Measurements from ENCODE around the gene CCDC57.

CCDC57 gene

DNA sequence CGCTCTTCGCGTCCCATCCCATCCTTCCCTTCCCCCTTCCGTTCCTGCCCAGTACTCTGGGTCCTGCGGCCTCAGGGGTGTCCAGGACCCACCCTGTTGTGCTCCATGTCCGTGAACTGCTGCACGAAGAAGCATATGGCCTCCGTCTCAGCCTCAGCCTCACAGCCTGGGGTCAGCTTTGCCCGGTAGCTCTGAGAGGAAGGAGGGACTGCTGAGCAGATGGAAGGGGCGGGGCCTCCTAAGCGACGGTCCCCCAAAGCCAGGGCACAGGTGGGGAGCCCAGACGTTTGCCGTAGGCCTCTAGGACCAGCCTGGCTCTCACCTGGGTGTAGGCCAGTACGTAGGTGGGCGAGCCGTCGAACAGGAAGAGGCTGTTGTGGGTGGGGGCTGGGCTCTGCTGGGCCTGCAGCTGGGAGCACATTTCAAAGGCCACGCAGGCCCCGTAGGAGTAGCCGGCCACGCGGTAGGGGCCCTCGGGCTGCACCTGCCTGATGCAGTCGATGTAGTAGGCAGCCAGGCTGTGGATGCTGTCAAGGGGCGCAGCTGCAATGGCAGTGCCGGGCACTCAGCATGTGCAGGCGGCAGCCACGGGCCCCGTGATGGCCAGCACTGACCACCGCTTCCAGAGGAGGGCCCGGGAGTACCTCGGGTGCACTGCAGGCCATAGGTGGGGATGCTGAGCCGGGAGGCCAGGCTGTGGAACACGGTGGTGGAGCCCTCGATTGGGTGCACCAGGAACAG lies 132.4 kb downstream of the CCDC57 start:
- no peak for DNase-seq (ENCODE audit: low read depth)

GRCh38 chr17:82079001-82079677 lies 133.5 kb downstream of the CCDC57 start:
- no peak for DNase-seq (ENCODE audit: low read depth)

DNA sequence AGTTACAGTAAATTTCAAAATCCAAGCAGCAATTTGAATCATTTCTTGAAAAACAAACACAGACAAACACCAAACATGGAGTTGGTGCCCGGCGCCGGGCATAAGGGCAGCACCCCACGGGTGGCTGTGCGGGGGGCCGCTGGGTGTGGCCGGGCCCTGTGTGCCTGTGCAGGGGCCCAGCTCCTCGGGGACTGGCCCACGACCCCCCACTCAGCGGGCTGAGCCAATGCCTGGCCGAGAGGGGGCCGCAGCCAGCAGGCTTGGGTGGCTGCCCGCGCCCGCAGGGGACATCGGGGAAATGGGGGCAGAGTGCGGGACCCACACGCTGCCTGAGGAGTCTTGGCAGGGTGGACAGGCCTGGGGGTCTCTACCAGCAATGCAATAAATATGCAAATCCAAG lies 134.2 kb downstream of the CCDC57 start:
- DNase-seq (ENCODE audit: low read depth) = no peak

DNA sequence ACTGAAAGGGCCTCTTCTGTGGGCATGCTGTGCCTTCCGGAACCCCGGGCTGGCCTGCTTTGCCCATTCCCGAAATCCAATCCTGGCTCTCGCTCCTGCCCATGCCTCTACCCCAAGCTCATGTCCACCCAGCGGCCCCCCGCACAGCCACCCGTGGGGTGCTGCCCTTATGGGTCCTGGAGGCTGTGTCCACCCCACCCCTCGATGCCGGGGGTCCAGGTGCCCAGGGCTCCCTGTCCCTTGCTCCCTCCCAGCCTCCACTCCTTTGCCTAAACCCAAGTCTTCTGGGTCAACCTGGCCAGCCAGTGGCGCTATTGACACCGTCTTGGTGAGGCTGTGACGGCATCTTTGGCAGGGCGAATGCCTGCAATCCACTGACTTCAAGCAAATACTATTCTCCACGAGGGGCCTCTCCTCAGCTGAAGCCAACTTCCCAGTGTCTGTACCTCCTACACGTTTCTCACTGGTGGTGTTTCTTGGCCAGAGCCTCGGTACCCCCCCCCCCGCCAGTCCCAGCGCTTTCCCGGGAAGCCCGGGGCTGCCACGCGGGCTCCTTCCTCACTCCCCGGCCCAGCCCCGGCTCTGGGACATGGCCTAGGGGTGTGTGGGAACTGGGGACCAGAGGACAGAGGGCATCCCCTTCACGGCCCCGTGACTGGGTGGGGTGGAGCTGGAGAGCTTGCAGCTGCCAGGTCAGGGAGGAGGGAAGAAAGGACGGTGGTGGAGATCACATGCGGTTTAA lies 134.9 kb downstream of the CCDC57 start:
- DNase-seq (ENCODE audit: low read depth) = no peak

DNA sequence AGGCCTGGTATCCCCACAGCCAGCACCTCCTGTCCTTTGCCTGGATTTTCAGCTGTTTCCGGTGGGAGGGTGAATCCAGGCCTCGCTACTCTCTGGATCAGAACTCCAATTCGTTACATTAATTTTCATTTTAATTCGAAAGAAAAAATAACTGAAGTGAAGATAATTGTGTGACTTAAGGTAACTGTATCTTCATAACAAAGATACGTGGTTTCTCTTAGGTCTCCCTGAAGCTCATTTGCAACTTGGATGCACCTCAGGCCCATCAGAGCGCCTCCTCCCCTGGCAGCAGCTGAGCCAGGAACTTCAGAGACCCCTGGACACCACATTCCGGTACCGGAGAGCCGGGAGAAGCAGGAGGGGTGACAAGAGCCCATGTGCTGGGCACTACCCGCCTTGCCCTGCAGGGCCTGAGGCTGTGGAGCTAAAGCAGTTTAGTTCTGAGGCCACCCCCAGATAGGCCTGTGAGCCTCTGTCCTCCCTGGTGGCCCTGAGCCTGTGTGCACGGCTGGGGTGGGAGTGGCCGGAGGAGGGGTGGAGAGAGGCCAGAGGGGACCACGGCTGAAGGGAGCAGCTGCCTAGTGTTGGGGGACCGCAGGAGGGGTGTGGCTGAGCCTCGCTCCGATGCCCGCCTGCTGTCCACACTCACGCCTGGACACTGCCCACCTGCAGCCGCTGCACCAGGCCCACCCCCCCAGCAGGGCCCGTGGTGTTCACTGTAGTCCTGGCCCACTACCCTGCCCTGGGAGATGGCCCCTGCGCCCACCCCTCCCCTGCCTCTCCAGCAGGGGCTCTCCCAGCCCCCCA lies 135.7 kb downstream of the CCDC57 start:
- no peak for DNase-seq (ENCODE audit: low read depth)

DNA sequence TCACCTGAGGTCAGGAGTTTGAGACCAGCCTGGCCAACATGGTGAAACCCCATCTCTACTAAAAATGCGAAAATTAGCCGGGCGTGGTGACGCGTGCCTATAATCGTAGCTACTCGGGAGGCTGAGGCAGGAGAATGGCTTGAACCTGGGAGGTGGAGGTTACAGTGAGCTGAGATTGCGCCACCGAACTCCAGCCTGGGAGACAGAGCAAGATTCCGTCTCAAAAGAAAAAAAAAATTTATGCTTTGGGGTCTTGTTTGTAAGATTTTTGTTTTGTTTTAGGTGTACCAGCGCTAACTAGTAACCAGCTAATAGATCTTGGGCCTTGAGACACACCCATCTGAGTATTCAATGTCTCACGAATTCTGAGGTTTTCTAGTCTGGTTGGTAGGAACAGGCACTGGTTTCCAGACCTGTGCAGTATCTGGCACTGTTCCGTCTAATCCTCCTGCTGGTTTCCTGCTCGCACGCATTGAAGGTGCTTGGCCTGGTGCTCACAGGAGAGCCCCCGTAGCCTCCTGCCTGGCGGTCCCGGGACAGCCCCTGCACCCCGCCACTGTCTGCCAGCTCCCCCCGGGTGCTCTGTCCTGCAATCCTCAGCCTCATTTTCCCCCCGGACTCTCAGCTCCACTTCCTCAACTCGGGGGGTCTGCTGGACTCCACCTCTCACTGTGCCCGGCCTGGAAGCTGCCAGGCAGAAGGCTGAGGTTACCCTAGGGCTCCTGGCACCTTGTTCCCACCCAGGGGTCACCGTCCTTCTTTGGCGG lies 136.4 kb downstream of the CCDC57 start:
- no peak for DNase-seq (ENCODE audit: low read depth)

- no peak for DNase-seq (ENCODE audit: low read depth)
These were observed 139.2 kb downstream of the CCDC57 start for GRCh38 chr17:82073446-82073845.

- DNase-seq (ENCODE audit: low read depth) = no peak
These were observed 139.8 kb downstream of the CCDC57 start for GRCh38 chr17:82072827-82073226.

- no peak for DNase-seq (ENCODE audit: low read depth)
These were observed 142.0 kb downstream of the CCDC57 start for GRCh38 chr17:82070611-82071010.

DNA sequence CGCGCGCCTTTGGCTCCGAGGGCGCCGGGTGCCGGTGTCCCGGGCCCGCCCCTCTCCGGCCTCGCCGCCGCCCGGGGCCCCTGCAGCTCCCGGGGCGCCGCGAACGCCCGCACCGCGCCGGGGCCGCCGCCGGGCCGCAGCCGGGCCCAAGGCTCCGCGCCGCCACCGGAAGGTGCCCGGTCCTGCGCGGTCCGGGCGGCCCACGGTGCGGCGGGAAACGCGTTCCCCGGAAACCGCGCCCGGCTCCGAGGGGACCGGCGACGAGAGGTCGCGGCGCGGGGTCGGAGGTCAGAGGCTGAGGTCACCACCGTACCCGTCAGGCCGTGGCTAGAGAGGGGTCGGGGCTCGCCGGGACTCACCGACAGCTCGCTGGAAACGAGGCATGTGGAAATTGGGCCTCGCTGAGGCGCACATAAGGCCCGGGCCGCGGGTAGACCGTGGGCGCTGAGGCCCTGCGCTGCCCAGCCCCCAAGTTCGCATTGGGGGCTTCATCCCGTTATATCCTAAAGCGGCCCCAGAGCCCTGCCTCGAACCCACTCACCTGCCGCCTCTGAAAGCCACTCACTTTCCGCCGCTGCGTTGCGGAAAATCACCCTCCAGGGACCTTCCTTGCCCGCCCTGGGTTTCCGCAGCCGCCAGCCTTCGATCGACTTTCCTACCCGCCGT lies 146.9 kb downstream of the CCDC57 start, which contains the start of gene DUS1L:
Gene DUS1L, minus strand, starts transcription at position 167 of the 666 bp plus-strand sequence. CDS start 745 bp downstream, outside the sequence.
- DNase-seq (ENCODE audit: low read depth) = peak; percentile 61

GRCh38 chr17:82065193-82065637 lies 147.4 kb downstream of the CCDC57 start:
- no peak for DNase-seq (ENCODE audit: low read depth)

- DNase-seq (ENCODE audit: low read depth) = no peak
These were observed 148.0 kb downstream of the CCDC57 start for GRCh38 chr17:82064433-82065192.

- DNase-seq (ENCODE audit: low read depth) = no peak
These were observed 148.9 kb downstream of the CCDC57 start for GRCh38 chr17:82063424-82064415.

GRCh38 chr17:82062984-82063368 lies 149.7 kb downstream of the CCDC57 start:
- no peak for DNase-seq (ENCODE audit: low read depth)

DNA sequence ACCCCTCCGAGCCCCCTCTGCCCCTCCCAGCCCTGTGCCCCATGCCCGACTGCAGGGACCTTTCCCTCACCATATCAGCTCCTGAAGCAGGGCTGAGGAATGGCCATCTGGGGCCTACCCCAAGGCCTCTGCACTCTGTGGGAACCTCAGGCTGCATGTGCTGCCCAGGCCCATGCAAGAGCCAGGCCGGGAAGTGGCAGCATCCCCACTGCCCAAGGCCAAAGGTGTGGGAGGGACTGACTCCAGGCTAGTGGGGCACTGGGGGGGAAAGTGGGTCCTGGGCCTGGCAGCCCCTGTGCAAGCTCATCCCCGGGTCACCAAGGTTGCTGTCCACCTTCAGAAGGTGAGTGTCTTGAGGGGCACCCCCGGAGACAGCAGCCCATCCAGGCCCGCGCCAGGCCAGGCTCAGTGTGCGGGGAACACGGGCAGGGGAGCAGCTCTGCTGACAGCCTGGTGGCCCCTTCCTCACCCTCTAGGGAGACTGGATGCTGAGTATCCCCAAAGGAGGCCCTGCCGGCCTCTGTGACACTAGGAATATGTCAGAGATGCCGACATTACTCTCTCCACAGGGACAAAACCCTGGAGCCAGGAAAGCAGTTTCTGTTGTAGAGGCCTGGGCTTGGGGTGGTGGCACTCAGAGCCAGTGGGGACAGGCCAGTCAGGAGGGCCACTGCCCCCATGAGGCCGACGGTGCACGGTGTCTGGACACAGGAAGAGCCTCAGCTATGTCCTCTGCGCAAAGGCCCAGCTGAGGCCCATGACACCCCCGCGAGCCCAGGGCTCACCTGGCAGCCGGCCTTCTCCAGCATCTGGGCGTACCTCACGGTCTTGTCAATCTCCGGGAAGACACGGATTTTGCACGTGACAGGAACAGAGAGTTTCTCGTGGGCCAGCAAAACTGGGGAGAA lies 150.3 kb downstream of the CCDC57 start:
- no peak for DNase-seq (ENCODE audit: low read depth)

DNA sequence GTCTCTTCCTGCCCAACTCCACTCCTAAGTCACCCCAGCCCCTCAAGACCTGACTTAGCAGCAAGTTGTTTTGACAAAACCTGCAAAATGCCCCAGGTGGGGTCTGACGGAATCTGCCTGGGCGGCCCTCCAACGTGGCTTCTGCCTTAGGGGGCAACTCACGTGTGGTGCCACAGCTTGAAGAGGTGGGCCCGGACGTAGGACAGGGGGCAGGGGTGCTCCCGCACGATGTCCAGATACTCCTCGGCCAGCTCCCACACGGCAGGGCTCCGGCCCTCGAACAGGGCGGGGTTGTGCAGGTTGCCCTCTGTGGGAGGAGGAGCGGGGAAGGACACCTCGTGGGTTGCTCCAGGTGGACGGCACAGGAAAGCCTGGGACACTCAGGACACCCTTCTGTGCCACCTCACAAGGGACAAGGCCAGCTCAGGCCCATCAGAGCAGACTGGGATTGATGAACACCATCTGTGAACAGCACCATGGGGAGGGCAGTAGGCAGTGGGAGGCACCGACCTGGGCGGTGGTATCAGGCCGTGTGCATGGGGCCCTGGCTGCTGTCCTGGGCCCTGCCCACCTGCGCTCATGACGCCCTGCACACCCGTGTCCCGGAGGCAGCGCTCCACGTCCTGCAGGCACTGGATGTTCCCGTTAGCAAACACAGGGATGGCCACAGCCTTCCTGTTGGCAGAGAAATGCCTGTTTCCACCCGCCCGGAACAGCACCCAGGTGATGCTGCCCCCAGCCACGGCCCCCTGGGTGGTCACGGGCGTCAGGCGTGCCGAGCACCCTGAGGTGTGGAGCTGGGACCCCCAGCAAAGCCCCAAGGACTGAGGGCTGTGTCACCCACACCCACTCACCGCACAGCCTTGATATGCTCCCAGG lies 151.4 kb downstream of the CCDC57 start:
- DNase-seq (ENCODE audit: low read depth) = no peak

- no peak for DNase-seq (ENCODE audit: low read depth)
These were observed 152.0 kb downstream of the CCDC57 start for GRCh38 chr17:82060614-82061013.
